GM21423 (cell line): Measurements from ENCODE around the gene GALNT10.

ENCODE experiments used
- ATAC-seq: cut with Tn5 transposase; IDR thresholded peaks from one replicate; pipeline ENCODE4 v1.9.1; 2021; ENCODE audit warnings: mild to moderate bottlenecking, moderate library complexity; ENCODE audit not compliant: unreplicated experiment

Gene GALNT10

GRCh38 chr5:154178661-154179060, 11.9 kb upstream of the GALNT10 start:
- no peak for ATAC-seq

- ATAC-seq, result peak; percentile 89
Measured at GRCh38 chr5:154179846-154180710, 10.5 kb upstream of the GALNT10 start.

- ATAC-seq, result no peak
Measured at GRCh38 chr5:154181161-154181560, 9.4 kb upstream of the GALNT10 start.

- ATAC-seq, result peak; percentile 2
Measured at GRCh38 chr5:154189256-154189818, 1.2 kb upstream of the GALNT10 start.

- peak; percentile 65 for ATAC-seq
Measured at GRCh38 chr5:154189819-154190594, 526 bp upstream of the GALNT10 start.

- no peak for ATAC-seq
Measured at GRCh38 chr5:154191467-154192261, 1.1 kb downstream of the GALNT10 start.

- no peak for ATAC-seq
Measured at GRCh38 chr5:154193283-154193682, 2.8 kb downstream of the GALNT10 start.

- no peak for ATAC-seq
Measured at GRCh38 chr5:154193701-154194121, 3.2 kb downstream of the GALNT10 start.

- no peak for ATAC-seq
Measured at GRCh38 chr5:154194345-154195329, 4.1 kb downstream of the GALNT10 start.

- no peak for ATAC-seq
Measured at GRCh38 chr5:154196281-154196680, 5.7 kb downstream of the GALNT10 start.

GRCh38 chr5:154196955-154197652, 6.6 kb downstream of the GALNT10 start:
- no peak for ATAC-seq

GRCh38 chr5:154197801-154198491, 7.4 kb downstream of the GALNT10 start:
- ATAC-seq, result peak; percentile 44

GRCh38 chr5:154198611-154199230, 8.2 kb downstream of the GALNT10 start:
- ATAC-seq, result no peak

GRCh38 chr5:154199263-154199662, 8.7 kb downstream of the GALNT10 start:
- ATAC-seq, result no peak

- no peak for ATAC-seq
Measured at GRCh38 chr5:154199671-154200220, 9.2 kb downstream of the GALNT10 start.

GRCh38 chr5:154200221-154200620, 9.7 kb downstream of the GALNT10 start:
- no peak for ATAC-seq

- no peak for ATAC-seq
Measured at GRCh38 chr5:154201108-154201769, 10.7 kb downstream of the GALNT10 start.
